Gastroesophageal sphincter (tissue), 4 donors: ENCODE data around the gene GINS2. TPM values are rescaled to one million over a fixed set of nuclear protein-coding genes. Genes with fewer than 3 reads are reported as not detected.

Source experiments
- ATAC-seq: fragments of 150-250 bp; one replicate; pipeline ENCODE4 v1.9.1; 2016; ENCODE audit warnings: mild to moderate bottlenecking, moderate library complexity
- H3K27ac ChIP-seq, 4 donors: fragments of 200-600 bp; sonication (generic) in 3 of 4; 1 replicate in 3 of 4; 2 replicates in 1 of 4; pipeline ENCODE4 v1.5.1; 2016 to 2019
- H3K27me3 ChIP-seq: fragments of 200-600 bp; sonication (generic); one replicate; pipeline ENCODE4 v1.5.1; 2019
- H3K36me3 ChIP-seq, 2 donors: fragments of 200-600 bp; sonication (generic); one replicate each; pipeline ENCODE4 v1.5.1; 2019; ENCODE audit warnings: control low read depth in 1 of 2
- H3K4me1 ChIP-seq, 3 donors: fragments of 200-600 bp; sonication (generic); 1 replicate in 2 of 3; 2 replicates in 1 of 3; pipeline ENCODE4 v1.5.1; 2016 to 2019; ENCODE audit warnings: control low read depth in 2 of 3
- H3K4me3 ChIP-seq, 2 donors: fragments of 200-600 bp; sonication (generic); one replicate each; pipeline ENCODE4 v1.5.1; 2019; ENCODE audit warnings: mild to moderate bottlenecking in 1 of 2, moderate library complexity in 1 of 2
- H3K9me3 ChIP-seq, 3 donors: fragments of 200-600 bp; sonication (generic); one replicate each; pipeline ENCODE4 v1.5.1; 2017 to 2019; ENCODE audit warnings: control low read depth in 2 of 3
- EP300 ChIP-seq: sonication (generic); formaldehyde crosslinking; IDR thresholded peaks from one replicate; pipeline ENCODE4 v1.6.1; 2017; ENCODE audit warnings: antibody characterized with exemption, mild to moderate bottlenecking
- POLR2A ChIP-seq, 2 donors: fragments of 450-650 bp; IDR thresholded peaks; one replicate each; pipeline ENCODE4 v1.6.1; 2017; ENCODE audit warnings: antibody characterized with exemption in 2 of 2, mild to moderate bottlenecking in 2 of 2, moderate library complexity in 1 of 2
- POLR2AphosphoS5 ChIP-seq: sonication (generic); formaldehyde crosslinking; IDR thresholded peaks from one replicate; pipeline ENCODE4 v1.6.1; 2017; ENCODE audit warnings: antibody characterized with exemption
- WGBS, 2 donors: methylation state at CpG; one replicate each; pipeline ENCODE4 v1.1.5; 2018; ENCODE audit warnings: low coverage in 1 of 2; 5-methylcytosine and 5-hydroxymethylcytosine counted together
- total RNA-seq, 4 donors: library from RNA; depleted of rRNA; stranded (reverse); fragments of >200 nt; gene quantifications; one replicate each; pipeline ENCODE4 v1.1.0, GENCODE V29; 2016
- TF ChIP-seq, protein P1 (sequence below), 4 experiments: fragments of 200-600 bp in 2 of 4; fragments of 450-650 bp in 2 of 4; sonication (generic) in 1 of 4; IDR thresholded peaks; one replicate each; pipeline ENCODE4 v1.5.1; 2017 to 2019; ENCODE audit warnings: antibody characterized with exemption in 4 of 4, mild to moderate bottlenecking in 2 of 4, moderate library complexity in 2 of 4

GINS2 gene
- total RNA-seq, 4 donors from 2014 or later, result 0.15 to 1.4 (median 0.66) TPM

DNA sequence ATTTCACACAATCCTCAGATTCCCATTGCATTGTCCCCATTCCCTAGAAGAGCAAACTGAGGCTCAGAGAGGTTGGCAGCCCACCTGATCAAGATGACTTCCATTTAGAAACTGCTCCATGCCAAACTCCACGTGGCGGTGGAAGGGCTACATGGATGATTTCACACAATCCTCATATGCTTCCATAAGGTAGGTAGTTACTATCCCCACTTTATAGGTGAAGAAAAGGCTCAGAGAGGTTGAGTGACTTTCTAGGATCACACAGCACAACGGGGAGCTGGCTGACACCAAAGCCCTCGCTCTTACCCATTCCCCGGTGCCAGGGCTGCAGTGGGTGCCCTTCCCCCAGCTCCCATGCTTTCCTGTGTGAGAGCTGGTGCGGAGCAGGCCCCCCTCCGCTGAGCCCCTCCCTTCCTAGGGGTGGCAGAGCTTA, 9.7 kb upstream of the GINS2 start:
- no peak for ATAC-seq
- Histone ChIP-seq H3K4me1 (no peaks in the 10 kb centered on the region), H3K36me3 (no peaks in the 10 kb centered on the region), H3K27me3 (peaks cover 59% of the 10 kb centered on the region), H3K4me3 (no peak overlapping the region), H3K9me3 (peaks cover 0 to 5% (median 0%) of the 10 kb centered on the region in 3 donors), H3K27ac (no peak overlapping the region)
- TF ChIP-seq POLR2AphosphoS5, result no peak
- TF ChIP-seq, protein P1, sequence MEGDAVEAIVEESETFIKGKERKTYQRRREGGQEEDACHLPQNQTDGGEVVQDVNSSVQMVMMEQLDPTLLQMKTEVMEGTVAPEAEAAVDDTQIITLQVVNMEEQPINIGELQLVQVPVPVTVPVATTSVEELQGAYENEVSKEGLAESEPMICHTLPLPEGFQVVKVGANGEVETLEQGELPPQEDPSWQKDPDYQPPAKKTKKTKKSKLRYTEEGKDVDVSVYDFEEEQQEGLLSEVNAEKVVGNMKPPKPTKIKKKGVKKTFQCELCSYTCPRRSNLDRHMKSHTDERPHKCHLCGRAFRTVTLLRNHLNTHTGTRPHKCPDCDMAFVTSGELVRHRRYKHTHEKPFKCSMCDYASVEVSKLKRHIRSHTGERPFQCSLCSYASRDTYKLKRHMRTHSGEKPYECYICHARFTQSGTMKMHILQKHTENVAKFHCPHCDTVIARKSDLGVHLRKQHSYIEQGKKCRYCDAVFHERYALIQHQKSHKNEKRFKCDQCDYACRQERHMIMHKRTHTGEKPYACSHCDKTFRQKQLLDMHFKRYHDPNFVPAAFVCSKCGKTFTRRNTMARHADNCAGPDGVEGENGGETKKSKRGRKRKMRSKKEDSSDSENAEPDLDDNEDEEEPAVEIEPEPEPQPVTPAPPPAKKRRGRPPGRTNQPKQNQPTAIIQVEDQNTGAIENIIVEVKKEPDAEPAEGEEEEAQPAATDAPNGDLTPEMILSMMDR (IDR thresholded peaks at IDR 0.05), result no peak
- no peak for TF ChIP-seq POLR2A (IDR thresholded peaks at IDR 0.05)
- TF ChIP-seq EP300, result no peak
- WGBS, 2 donors, result 84% methylated on average over 5 of the region's 7 CpGs; no CpG with 5 or more reads in 1 of the 2 donors

DNA sequence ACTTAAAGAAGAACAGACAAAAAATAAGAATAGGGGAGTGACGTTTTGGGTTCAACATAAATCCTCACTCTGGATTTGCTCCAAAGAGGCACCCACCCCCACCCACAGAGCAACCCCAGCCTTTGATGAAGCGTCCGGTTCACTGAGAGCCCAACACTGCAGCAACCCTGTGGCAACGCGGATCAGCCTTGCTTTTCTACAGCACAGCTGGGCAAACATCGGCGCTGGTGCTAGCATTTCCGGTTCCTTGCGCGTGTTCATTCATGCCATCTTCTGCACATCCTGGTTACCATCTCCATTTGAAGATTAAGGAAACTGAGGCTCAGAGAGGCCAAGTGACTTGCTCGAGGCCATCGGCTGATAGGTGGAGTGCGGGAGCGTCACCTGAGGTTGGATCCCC, 8.7 kb upstream of the GINS2 start:
- Histone ChIP-seq H3K27ac (no peak overlapping the region), H3K27me3 (peaks cover 62% of the 10 kb centered on the region), H3K9me3 (peaks cover 0 to 5% (median 0%) of the 10 kb centered on the region in 3 donors), H3K4me3 (no peak overlapping the region), H3K36me3 (no peaks in the 10 kb centered on the region), H3K4me1 (no peaks in the 10 kb centered on the region)
- WGBS, 2 donors, result 71 to 85% methylated on average over 5 to 10 of the region's 14 CpGs
- no peak for ATAC-seq
- no peak for TF ChIP-seq POLR2AphosphoS5
- TF ChIP-seq EP300, result no peak
- TF ChIP-seq, protein P1 (IDR thresholded peaks at IDR 0.05), result no peak
- TF ChIP-seq POLR2A (IDR thresholded peaks at IDR 0.05), result no peak

DNA sequence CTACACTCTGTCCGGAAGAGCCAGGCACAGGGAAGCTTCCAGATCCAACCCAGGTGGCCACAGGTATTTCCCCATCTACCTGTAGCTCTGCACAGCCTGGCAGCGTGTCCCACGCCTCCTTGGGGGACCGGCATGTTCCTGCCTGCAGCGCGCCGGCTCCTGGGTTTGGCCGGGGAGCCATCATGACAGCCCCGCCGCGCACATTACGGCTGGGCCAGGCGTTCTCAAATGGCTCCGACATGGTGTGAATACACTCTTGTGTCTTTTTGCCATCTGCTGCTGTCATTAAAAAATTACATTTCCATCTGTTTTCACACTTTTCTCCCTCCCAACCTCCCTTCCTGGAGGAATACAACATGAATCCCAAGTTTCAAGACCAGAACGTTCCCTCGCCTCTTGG, 8.0 kb upstream of the GINS2 start:
- TF ChIP-seq EP300 (no peak), POLR2A (IDR thresholded peaks at IDR 0.05) (no peak), POLR2AphosphoS5 (no peak)
- TF ChIP-seq, protein P1 (IDR thresholded peaks at IDR 0.05), result no peak
- Histone ChIP-seq H3K4me1 (no peaks in the 10 kb centered on the region), H3K36me3 (no peaks in the 10 kb centered on the region), H3K9me3 (peaks cover 0 to 2% (median 0%) of the 10 kb centered on the region in 3 donors), H3K4me3 (no peak overlapping the region), H3K27ac (no peak overlapping the region), H3K27me3 (peaks cover 62% of the 10 kb centered on the region)
- 33 to 55% methylated on average over 4 to 10 of the region's 16 CpGs for WGBS, 2 donors
- no peak for ATAC-seq

DNA sequence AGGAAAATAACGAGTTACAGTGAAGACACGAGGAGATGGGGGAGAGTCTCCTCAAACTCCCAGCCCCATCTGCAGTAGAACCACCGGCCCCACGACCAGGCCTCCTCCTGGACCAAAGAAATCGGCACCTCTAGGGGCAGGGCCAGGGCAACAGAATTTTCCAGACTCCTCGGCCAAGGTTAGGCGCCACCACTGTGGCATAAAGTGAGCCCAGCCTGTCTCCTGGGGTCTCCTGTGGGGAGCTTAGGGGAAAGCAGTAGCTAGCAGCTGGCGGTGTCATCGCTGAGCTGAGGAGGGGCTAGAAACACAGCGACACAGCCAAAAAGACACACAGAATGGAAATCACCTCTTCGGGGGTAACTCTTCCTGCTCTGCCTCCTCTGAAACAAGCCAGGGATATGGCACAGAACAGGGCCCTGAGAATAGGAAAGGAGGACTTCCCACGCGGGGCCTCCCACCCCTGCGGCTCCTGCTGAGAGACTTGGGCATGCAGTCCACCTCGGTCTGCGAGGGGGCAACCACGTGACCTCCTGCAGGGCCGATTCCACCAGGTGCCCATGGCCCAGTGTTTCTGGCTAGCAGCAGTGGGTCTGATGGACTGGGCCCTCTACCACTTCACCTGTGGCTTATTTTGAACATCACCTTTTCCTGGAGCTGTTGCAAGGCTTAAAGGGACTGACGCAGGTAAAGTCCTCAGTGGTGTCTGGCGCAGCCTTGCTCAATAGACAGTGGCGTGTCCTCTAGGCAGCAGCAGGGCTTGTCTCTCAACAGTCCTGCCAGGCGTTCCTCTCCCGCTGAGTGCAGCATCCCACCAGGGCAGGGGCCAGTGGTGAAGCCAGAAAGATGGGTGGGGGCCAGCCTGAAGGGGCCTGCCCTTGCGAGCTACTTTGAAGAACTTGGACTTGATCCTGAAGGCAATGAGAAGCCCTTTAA, 6.7 kb upstream of the GINS2 start:
- Histone ChIP-seq H3K4me1 (no peaks in the 10 kb centered on the region), H3K36me3 (no peaks in the 10 kb centered on the region), H3K4me3 (no peak overlapping the region), H3K27ac (no peak overlapping the region), H3K27me3 (peaks cover 62% of the 10 kb centered on the region), H3K9me3 (no peaks in the 10 kb centered on the region)
- ATAC-seq, result no peak
- no CpG with 5 or more reads among the region's 24 CpGs for WGBS, 2 donors
- TF ChIP-seq POLR2A (IDR thresholded peaks at IDR 0.05) (no peak), POLR2AphosphoS5 (no peak)
- TF ChIP-seq, protein P1 (IDR thresholded peaks at IDR 0.05), result no peak
